Activated CD4-positive, CD25-positive, alpha-beta regulatory T cell treated with anti-CD3 and anti-CD28 coated beads, Interleukin-2, amount 50 U/mL, for 72 hours (primary cell): ENCODE results near the gene GMEB1.
"Not testable (repeated sequence)": the region's sequence is repeated elsewhere in the genome, so short reads cannot be mapped to it uniquely, and the experiment has no call there.

Source experiments
- DNase-seq: peaks from one replicate; pipeline ENCODE4 v3.0.0; 2021

Gene GMEB1

GRCh38 chr1:28668191-28668955, at the start of gene GMEB1:
TSS of gene GMEB1 (plus strand) at chr1:28668784. CDS start at chr1:28683613, 14,829 bp downstream.
- peak; percentile 86 for DNase-seq

GRCh38 chr1:28631713-28632112, 36.9 kb upstream of the GMEB1 start:
- no peak for DNase-seq

- DNase-seq: no peak
Observed at GRCh38 chr1:28632560-28632959, 36.0 kb upstream of the GMEB1 start.

- DNase-seq: no peak
Observed at GRCh38 chr1:28640766-28641165, 27.8 kb upstream of the GMEB1 start.

GRCh38 chr1:28642056-28642846, 26.3 kb upstream of the GMEB1 start:
- DNase-seq: no peak

GRCh38 chr1:28642847-28643635, 25.5 kb upstream of the GMEB1 start, which contains the start of gene TAF12:
TSS of gene TAF12 (minus strand) at chr1:28643067. CDS start at chr1:28622081, 20,986 bp downstream.
- peak; percentile 85 for DNase-seq

- no peak for DNase-seq
Observed at GRCh38 chr1:28644494-28644893, 24.1 kb upstream of the GMEB1 start.

GRCh38 chr1:28645406-28645805, 23.2 kb upstream of the GMEB1 start:
- DNase-seq: not testable (repeated sequence)

- no peak for DNase-seq
Observed at GRCh38 chr1:28646040-28646439, 22.5 kb upstream of the GMEB1 start.

- DNase-seq: peak; percentile 83
Observed at GRCh38 chr1:28648008-28648473, 20.5 kb upstream of the GMEB1 start.

- peak; percentile 75 for DNase-seq
Observed at GRCh38 chr1:28648474-28649198, 19.9 kb upstream of the GMEB1 start, which contains the start of gene RNU11. TSS of gene RNU11 (plus strand) at chr1:28648600.

GRCh38 chr1:28653063-28653462, 15.5 kb upstream of the GMEB1 start:
- not testable (repeated sequence) for DNase-seq

GRCh38 chr1:28653870-28654269, 14.7 kb upstream of the GMEB1 start:
- not testable (repeated sequence) for DNase-seq

- not testable (repeated sequence) for DNase-seq
Observed at GRCh38 chr1:28655448-28656311, 12.9 kb upstream of the GMEB1 start.

GRCh38 chr1:28656335-28656734, 12.2 kb upstream of the GMEB1 start:
- DNase-seq: no peak

GRCh38 chr1:28663871-28664470, 4.6 kb upstream of the GMEB1 start:
- DNase-seq: no peak

GRCh38 chr1:28666806-28667205, 1.8 kb upstream of the GMEB1 start:
- no peak for DNase-seq

- DNase-seq: peak; percentile 57
Observed at GRCh38 chr1:28668956-28669723, 556 bp downstream of the GMEB1 start.

GRCh38 chr1:28671254-28671780, 2.7 kb downstream of the GMEB1 start:
- DNase-seq: no peak

GRCh38 chr1:28672971-28673370, 4.4 kb downstream of the GMEB1 start:
- DNase-seq: not testable (repeated sequence)
